Caco-2 (cell line): ENCODE measurements around the gene CTNNAL1. TPM values are rescaled to one million over a fixed set of nuclear protein-coding genes. Genes with fewer than 3 reads are reported as not detected.

Experiments used
- BruUV-seq: library from RNA; stranded (reverse); fragments of 400-500 nt; replicated peaks from 2 replicates; lab custom pipeline; 2021; lab: Mats Ljungman, UMichigan
- CTCF ChIA-PET: fragments of 300-600 bp; sonication (Branson Sonifier 250); formaldehyde crosslinking; loops from one replicate; lab custom pipeline; 2022; ENCODE audit warnings: antibody characterized with exemption; lab: Charles Lee
- POLR2A ChIA-PET: fragments of 300-600 bp; sonication (Branson Sonifier 250); formaldehyde crosslinking; loops from one replicate; lab custom pipeline; 2022; ENCODE audit warnings: antibody characterized with exemption; lab: Charles Lee
- DNase-seq, 2 experiments: peaks; one replicate each; pipeline versions ENCODE4 v3.0.0 to v3.0.0-alpha.2; 2020 to 2022
- H3K27me3 ChIP-seq: replicated peaks from 2 replicates; pipeline ENCODE4 v1.6.0; 2011; ENCODE audit warnings: low read length; ENCODE audit not compliant: control insufficient read depth, insufficient read depth
- H3K36me3 ChIP-seq: 2 replicates; pipeline ENCODE4 v1.5.1; 2011; ENCODE audit warnings: low read length; ENCODE audit not compliant: control insufficient read depth, insufficient read depth
- H3K4me1 ChIP-seq: fragments of 250-450 bp; sonication (Bioruptor Pico); 2 replicates; pipeline ENCODE4 v1.5.1; 2020; ENCODE audit warnings: mild to moderate bottlenecking
- H3K4me3 ChIP-seq: 2 replicates; pipeline ENCODE4 v1.5.1; 2011; ENCODE audit warnings: low read depth, mild to moderate bottlenecking, control low read depth, low read length
- H3K9me3 ChIP-seq: fragments of 250-450 bp; sonication (Bioruptor Pico); 2 replicates; pipeline ENCODE4 v1.5.1; 2020; ENCODE audit warnings: mild to moderate bottlenecking, moderate library complexity
- H3K27ac Mint-ChIP-seq: one replicate; pipeline ENCODE4 v1.8.0; 2022; ENCODE audit warnings: mixed read lengths; ENCODE audit not compliant: unreplicated experiment
- H3K27me3 Mint-ChIP-seq: one replicate; pipeline ENCODE4 v1.8.0; 2022; ENCODE audit warnings: mixed read lengths; ENCODE audit not compliant: insufficient read depth, unreplicated experiment
- H3K36me3 Mint-ChIP-seq: one replicate; pipeline ENCODE4 v1.8.0; 2022; ENCODE audit warnings: mild to moderate bottlenecking, mixed read lengths; ENCODE audit not compliant: insufficient read depth, unreplicated experiment
- H3K4me1 Mint-ChIP-seq: one replicate; pipeline ENCODE4 v1.8.0; 2022; ENCODE audit warnings: low read depth, mixed read lengths; ENCODE audit not compliant: unreplicated experiment
- H3K4me3 Mint-ChIP-seq: one replicate; pipeline ENCODE4 v1.8.0; 2022; ENCODE audit warnings: mild to moderate bottlenecking, moderate library complexity, mixed read lengths; ENCODE audit not compliant: unreplicated experiment
- H3K9me3 Mint-ChIP-seq: one replicate; pipeline ENCODE4 v1.8.0; 2022; ENCODE audit warnings: mixed read lengths; ENCODE audit not compliant: unreplicated experiment
- intact Hi-C: fragments of 100-400 bp; cut with micrococcal nuclease; formaldehyde crosslinking; loops from one replicate; pipeline ENCODE4 v1.10.0; 2022; ENCODE audit not compliant: unreplicated experiment
- total RNA-seq: library from RNA; stranded (reverse); gene quantifications from 2 replicates; pipeline ENCODE4 v1.2.3, GENCODE V29; 2022
- TF ChIP-seq, protein P1 (sequence below), 2 experiments: fragments of 200-600 bp in 1 of 2; IDR thresholded peaks; 1 replicate in 1 of 2; 2 replicates in 1 of 2; pipeline versions ENCODE4 v1.5.1 to v1.8.0; 2011 to 2022; ENCODE audit warnings: antibody characterized with exemption in 1 of 2, control low read depth in 1 of 2, inconsistent platforms in 1 of 2, low read depth in 1 of 2, low read length in 1 of 2, mild to moderate bottlenecking in 1 of 2, moderate library complexity in 1 of 2; ENCODE audit not compliant: insufficient read depth in 1 of 2, severe bottlenecking in 1 of 2, unreplicated experiment in 1 of 2

The CTNNAL1 gene
- total RNA-seq, 1 experiment from 2014 or later: 107 TPM

DNA sequence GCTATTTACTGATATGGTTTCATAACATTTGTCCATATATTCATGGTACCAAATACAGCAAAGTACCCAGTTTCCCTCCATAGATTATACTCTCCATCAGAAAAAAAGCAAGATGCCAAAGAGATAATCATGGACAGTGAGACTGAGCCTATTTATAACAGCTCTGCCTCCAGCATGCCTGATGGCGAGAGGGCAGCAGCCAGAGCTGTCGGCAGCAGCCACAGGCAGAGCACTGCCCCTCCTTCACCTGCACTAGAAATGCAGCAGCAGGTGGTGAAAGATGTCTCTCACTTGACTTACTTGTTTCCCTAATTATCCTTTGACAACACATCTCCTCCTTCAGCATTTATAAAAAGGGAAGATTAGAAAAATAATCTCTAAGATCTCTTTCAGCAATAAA lies 32.4 kb downstream of the CTNNAL1 start:
- Mint-ChIP-seq H3K27me3 (no peaks in the 10 kb centered on the region), H3K4me3 (no peak overlapping the region), H3K9me3 (no peaks in the 10 kb centered on the region), H3K36me3 (peaks cover 51% of the 10 kb centered on the region), H3K4me1 (no peaks in the 10 kb centered on the region), H3K27ac (no peak overlapping the region)
- Histone ChIP-seq H3K27me3 (no peaks in the 10 kb centered on the region), H3K4me3 (no peak overlapping the region), H3K4me1 (no peaks in the 10 kb centered on the region), H3K36me3 (no peaks in the 10 kb centered on the region; the same call in none of the 2 replicates), H3K9me3 (no peaks in the 10 kb centered on the region)
- ChIA-PET CTCF (no interaction called here), POLR2A (no interaction called here)
- BruUV-seq: no TSS peak
- intact Hi-C loops: no loop called here
- TF ChIP-seq, protein P1, sequence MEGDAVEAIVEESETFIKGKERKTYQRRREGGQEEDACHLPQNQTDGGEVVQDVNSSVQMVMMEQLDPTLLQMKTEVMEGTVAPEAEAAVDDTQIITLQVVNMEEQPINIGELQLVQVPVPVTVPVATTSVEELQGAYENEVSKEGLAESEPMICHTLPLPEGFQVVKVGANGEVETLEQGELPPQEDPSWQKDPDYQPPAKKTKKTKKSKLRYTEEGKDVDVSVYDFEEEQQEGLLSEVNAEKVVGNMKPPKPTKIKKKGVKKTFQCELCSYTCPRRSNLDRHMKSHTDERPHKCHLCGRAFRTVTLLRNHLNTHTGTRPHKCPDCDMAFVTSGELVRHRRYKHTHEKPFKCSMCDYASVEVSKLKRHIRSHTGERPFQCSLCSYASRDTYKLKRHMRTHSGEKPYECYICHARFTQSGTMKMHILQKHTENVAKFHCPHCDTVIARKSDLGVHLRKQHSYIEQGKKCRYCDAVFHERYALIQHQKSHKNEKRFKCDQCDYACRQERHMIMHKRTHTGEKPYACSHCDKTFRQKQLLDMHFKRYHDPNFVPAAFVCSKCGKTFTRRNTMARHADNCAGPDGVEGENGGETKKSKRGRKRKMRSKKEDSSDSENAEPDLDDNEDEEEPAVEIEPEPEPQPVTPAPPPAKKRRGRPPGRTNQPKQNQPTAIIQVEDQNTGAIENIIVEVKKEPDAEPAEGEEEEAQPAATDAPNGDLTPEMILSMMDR (IDR thresholded peaks at IDR 0.05; ENCODE audit: insufficient read depth in 1 of 2, low read depth in 1 of 2, low read length in 1 of 2, severe bottlenecking in 1 of 2, unreplicated experiment in 1 of 2): no peak
- no peak for DNase-seq

DNA sequence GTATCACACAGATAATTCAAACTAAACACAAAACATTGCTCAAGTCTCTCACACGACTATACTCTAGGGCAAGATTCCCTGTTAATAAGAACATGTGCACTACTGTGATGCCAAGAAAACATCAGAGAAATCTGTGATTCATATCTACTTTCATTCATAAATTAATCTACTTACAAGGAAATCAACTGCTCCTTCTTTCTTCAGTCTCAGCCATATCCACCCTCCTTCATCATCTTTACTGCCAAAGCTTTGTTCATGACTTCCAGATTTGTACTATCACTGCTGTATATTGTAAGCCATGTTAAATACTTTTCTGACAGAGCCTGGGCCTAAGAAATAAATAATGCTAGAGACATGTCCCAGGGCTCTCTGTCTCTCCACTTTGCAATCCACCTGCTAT lies 35.1 kb downstream of the CTNNAL1 start:
- Histone ChIP-seq H3K9me3 (no peaks in the 10 kb centered on the region), H3K36me3 (no peaks in the 10 kb centered on the region; the same call in none of the 2 replicates), H3K4me1 (no peaks in the 10 kb centered on the region), H3K27me3 (no peaks in the 10 kb centered on the region), H3K4me3 (no peak overlapping the region)
- DNase-seq: no peak
- no peaks in the 10 kb centered on the region for H3K4me1 Mint-ChIP-seq
- H3K9me3 Mint-ChIP-seq: no peaks in the 10 kb centered on the region
- intact Hi-C loops: no loop called here
- ChIA-PET CTCF (no interaction called here), POLR2A (no interaction called here)
- no peaks in the 10 kb centered on the region for H3K27me3 Mint-ChIP-seq
- BruUV-seq: no TSS peak
- H3K4me3 Mint-ChIP-seq: no peak overlapping the region
- H3K36me3 Mint-ChIP-seq: peaks cover 63% of the 10 kb centered on the region
- TF ChIP-seq, protein P1 (IDR thresholded peaks at IDR 0.05; ENCODE audit: insufficient read depth in 1 of 2, low read depth in 1 of 2, low read length in 1 of 2, severe bottlenecking in 1 of 2, unreplicated experiment in 1 of 2): no peak
- H3K27ac Mint-ChIP-seq: no peak overlapping the region

GRCh38 chr9:108973895-108974294 lies 39.4 kb downstream of the CTNNAL1 start:
- Histone ChIP-seq H3K4me3 (no peak overlapping the region), H3K9me3 (no peaks in the 10 kb centered on the region), H3K36me3 (peaks cover 2% of the 10 kb centered on the region), H3K4me1 (no peaks in the 10 kb centered on the region), H3K27me3 (no peaks in the 10 kb centered on the region)
- Mint-ChIP-seq H3K4me1 (no peaks in the 10 kb centered on the region), H3K36me3 (peaks cover 61% of the 10 kb centered on the region), H3K4me3 (no peak overlapping the region), H3K9me3 (peaks cover 9% of the 10 kb centered on the region), H3K27me3 (no peaks in the 10 kb centered on the region), H3K27ac (no peak overlapping the region)
- intact Hi-C loops: no loop called here
- TF ChIP-seq, protein P1 (IDR thresholded peaks at IDR 0.05; ENCODE audit: insufficient read depth in 1 of 2, low read depth in 1 of 2, low read length in 1 of 2, severe bottlenecking in 1 of 2, unreplicated experiment in 1 of 2): no peak
- no peak for DNase-seq
- ChIA-PET POLR2A (no interaction called here), CTCF (no interaction called here)
- no TSS peak for BruUV-seq
